HG03460 (cell line): Measurements from ENCODE around the gene TMEM140.
"Not testable (repeated sequence)": the region's sequence is repeated elsewhere in the genome, so short reads cannot be mapped to it uniquely, and the experiment has no call there.

Experiments
- ATAC-seq: cut with Tn5 transposase; IDR thresholded peaks from one replicate; pipeline ENCODE4 v1.9.1; 2021; ENCODE audit not compliant: unreplicated experiment

The TMEM140 gene

DNA sequence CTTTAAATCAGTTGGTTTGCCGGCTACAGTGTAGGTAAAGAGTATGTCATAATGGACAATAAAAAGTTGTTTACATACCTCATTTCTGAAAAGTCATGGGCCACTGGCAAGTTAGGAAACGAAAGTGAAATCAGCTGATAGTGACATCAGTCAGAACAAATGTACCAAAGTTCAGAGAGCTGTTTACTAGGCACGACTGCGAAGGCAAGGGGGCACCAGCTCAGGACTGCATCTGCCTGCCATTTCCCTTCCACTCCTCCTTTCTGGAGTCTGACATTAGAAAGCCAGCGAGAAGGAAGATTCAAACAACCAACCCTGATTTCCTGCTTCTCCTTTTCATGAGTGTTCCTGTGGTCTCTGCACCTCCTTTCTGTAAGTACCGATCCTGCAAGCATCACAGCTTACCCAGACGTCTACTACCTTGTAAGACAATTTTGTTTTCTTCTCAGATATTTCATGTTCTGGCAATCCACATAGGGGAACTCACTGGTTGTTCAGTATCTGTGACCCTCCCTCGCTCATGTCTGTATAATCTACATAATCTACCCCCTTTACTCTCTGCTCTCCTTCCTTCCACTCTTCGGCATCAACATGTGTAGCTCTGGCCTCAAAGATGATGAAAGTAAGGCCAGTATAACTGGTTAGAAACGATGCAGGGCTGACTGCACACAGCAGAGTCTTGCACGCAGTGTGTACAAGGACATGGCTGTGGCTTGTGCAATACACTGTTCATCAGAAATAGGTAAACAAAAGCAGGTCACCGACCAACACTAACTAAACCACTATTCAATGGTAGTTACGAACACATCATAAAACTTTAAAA, at the start of gene TMEM140:
TMEM140 (plus strand) TSS at position 174 of the 823 bp plus-strand sequence. CDS start 16,370 bp downstream, outside the sequence.
- peak; percentile 70 for ATAC-seq

DNA sequence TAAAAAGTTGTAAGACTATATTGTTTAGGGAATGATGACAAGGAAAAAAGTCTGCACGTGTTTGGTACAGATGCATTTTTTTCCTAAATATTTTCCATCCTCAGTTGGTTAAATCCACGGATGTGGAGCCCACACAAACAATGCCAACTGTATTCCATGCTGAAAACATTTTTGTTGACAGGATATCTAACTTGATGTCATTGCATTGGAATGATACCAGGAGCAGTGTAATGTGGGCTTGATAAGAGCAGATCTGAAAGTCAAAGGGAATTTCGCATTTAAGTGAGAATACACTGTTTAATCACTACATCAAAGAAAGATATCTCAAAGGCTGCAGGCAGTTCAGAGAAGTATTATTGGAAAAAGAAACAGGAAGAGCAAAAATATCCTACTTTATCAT, 49.5 kb upstream of the TMEM140 start:
- no peak for ATAC-seq

DNA sequence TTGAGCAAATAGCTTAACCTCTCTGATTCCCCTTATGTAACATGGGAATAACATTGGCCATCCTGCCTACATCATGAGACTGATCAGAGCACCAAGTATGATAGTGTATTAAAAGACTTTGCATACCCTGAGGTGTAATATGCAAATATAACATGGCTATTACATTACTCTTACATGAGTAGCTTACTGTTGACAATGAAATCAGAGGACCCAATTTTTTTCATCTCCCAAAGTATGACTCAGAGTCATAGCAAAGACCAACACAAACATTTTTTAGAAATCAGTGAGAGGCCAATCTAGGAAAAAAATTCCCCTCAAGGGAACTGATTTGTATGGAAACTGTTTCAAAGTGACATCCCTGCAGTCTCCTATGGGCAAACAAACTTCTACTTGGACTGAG, 47.0 kb upstream of the TMEM140 start:
- ATAC-seq, result no peak

DNA sequence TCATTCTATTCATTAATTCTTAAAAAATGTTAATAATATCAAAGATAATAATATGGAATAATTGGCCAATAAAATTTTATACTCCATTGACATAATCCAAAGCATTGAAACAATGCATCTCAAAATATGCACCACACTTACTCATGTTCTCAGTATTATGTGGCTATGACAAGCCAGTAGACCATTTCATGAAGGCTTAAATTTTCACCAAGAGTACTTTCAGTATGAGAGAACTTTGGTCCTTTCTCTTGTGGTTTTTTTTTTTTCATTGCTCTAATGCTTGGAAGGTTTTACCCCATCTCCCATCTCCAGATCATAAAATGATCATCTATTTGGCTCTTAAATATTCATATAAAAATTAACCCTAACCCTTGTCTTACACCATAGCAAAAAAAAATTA, 45.5 kb upstream of the TMEM140 start:
- ATAC-seq, result peak; percentile 95

DNA sequence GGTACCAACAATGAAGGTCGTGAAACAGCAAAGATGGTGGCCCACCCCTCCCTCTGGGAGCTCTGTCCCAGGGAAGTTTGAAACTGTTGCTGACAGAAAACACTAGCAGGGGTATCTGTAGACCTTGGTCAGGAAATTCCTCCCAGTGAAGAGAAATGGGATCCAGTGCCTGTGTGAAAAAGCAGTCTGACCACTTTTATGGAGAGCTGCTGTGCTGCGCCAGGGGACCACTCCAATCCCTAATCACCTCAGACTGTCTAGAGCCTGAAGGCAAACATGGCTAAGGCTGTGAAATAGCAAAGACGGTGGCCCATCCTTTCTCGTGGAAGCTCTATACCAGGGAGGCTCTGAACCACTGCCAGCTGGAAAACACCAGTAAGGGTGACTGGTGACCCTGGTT, 38.3 kb upstream of the TMEM140 start:
- ATAC-seq, result no peak

DNA sequence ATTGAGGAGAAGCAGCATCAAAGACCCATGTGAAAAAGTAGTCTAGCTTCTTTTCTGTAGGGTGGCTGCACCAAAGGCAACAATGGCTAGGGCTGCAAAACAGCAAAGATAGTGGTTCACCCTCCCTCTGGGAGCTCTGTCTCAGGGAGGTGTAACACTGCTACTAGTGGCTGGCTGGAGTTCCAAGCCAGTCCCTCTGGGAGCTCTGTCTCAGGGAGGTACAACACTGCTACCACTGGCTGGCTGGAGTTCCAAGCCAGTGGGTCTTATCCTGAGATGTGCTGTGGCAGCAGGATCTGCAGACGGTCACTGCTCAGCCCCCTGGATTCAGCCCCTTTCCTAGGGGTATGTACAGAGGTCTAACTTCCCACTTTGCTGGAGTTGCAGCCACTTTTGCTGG, 37.9 kb upstream of the TMEM140 start:
- ATAC-seq, result no peak

DNA sequence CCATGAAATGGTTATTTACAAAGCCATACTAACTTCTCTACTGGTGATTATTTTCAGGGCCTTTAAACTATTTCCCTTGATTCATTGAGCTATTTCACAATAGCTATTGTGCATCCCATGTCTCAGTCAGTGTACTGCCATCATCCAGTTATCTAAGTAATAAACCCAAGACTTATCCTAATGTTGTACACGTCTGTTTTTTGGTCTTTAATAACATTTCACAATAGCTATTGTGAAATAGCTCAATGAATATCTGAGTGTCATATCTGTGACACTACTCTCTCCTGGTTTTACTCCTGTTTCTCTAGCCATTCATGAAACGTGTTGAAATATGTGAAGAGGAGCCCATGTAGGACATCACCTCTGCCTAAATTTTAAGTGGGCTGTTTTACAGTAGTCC, 36.5 kb upstream of the TMEM140 start:
- ATAC-seq, result no peak

DNA sequence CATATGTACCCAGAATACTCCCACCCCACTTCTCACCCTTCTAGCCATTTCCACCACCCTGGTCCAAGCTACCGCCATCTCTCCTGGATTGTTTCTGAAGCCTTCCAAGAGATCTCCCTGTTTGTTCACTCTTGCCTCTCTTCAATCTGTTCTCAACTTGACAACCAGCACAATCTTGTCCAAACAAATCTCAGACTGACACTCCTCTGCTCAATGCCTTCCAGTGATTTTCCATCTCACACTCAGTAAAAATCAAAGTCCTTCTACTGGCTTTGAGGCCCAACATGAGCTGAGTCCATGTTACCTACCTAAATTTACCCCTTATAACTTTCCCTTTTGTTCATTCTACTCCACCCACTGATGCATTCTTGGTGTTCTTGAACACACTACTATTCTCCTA, 33.2 kb upstream of the TMEM140 start:
- no peak for ATAC-seq

DNA sequence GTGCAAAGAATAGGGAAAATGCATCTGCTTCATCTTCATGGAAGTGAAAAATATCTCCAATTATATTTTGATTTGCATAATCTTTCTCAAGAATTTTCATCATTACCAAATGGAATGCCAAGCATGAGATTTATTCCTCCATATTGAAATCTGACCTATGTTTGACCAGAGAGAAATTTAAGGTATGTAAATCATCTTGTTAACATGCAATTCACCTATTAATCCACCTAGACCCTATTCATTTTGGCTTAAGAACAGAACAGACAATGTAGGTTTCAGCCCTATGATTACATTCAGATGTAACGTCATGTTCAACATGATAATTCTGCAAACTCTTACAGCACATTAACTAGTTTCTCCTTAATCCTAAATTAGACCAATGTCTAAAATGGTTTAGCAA, 30.8 kb upstream of the TMEM140 start:
- ATAC-seq, result no peak

DNA sequence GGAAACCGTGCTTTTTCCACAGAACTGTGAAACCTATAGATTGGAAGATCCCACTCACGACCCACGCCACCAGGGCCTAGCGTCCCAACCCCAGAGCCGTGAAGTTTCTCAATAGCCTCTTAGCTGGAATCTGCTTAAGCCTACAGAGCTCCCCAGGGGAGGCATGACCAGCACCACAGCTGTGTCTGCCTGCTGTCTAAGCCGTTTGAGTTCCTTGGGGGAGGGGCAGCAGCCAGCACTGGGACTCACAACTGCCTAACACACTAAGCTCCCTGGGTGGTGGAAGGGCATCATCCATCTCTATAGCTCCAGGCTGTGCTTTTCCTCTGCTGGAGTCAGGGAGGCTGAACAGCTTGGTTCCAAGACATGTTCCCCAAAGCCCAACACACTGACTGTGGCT, 26.0 kb upstream of the TMEM140 start:
- no peak for ATAC-seq

DNA sequence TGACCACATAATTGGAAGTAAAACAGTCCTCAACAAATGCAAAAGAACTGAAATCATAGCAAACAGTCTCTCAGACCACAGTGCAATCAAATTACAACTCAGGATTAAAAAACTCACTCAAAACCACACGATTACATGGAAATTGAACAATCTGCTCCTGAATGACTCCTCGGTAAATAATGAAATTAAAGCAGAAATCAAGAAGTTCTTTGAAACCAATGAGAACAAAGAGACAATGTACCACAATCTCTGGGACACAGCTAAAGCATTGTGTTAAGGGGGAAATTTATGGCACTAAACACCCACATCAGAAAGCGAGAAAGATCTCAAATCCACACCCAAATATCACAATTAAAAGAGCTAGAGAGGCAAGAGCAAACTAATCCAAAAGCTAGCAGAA, 23.2 kb upstream of the TMEM140 start:
- not testable (repeated sequence) for ATAC-seq

DNA sequence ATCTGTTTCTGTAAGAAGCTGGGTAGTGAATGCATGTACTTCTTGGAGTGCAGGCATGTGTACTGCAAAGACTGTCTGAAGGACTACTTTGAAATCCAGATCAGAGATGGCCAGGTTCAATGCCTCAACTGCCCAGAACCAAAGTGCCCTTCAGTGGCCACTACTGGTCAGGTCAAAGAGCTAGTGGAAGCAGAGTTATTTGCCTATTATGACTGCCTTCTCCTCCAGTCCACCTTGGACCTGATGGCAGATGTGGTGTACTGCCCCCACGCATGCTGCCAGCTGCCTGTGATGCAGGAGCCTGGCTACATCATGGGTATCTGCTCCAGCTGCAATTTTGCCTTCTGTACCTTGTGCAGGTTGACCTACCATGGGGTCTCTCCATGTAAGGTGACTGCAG, 18.9 kb upstream of the TMEM140 start:
- no peak for ATAC-seq

DNA sequence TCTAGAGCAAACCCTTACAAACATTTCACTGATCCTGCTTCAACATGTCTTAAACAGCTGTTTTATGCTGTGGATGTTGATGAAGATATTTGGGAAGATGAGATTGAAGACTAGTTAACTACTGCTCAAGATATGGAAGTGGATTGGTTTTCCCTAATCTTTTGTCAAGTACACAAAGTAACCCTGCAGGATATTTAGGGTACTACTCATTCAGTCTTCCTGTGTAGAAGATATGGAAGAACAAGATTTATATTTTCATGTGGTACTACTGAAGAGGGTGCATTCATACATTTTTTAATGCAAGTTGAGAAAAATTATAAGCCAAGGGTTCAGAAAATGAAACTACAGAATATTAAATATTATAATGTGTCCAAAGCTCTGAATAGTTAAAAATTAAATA, 18.3 kb upstream of the TMEM140 start:
- ATAC-seq, result no peak

DNA sequence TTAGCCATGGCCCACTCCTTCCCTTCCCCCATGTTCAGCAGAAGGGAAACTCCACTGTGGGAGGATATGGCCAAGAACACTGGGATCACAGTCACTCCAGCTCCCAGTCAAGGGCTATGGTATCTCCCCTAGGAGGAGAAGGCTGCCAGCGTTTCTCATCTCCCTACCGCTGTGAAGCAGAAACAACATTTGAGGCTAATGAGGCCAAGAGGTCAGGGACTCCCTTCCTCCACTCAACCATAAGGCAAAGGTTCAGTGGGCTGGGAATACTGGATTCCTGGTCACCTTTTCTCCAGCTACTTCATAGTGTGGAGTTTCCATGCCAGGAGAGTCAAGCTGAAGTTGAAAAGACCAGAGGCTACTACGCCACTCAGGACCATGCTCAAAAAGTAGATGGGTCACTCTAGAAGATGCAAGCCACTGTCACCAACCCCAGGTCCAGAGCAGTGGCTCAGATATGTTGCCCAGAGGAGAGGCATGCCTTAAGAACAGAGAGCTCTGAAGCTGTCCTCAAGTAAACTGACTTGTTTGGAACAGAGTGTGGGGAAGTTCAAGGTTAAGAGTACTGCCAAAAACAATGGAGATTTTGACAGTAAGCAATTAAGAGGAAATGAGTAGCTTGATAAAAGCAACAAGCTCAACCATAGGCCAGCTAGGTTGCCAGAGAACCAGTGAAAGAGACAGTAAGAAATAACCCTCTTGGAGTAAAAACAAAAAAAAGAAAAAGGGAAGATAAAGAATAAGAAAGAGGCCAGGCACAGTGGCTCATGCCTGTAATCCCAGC, 3.8 kb upstream of the TMEM140 start:
- no peak for ATAC-seq

DNA sequence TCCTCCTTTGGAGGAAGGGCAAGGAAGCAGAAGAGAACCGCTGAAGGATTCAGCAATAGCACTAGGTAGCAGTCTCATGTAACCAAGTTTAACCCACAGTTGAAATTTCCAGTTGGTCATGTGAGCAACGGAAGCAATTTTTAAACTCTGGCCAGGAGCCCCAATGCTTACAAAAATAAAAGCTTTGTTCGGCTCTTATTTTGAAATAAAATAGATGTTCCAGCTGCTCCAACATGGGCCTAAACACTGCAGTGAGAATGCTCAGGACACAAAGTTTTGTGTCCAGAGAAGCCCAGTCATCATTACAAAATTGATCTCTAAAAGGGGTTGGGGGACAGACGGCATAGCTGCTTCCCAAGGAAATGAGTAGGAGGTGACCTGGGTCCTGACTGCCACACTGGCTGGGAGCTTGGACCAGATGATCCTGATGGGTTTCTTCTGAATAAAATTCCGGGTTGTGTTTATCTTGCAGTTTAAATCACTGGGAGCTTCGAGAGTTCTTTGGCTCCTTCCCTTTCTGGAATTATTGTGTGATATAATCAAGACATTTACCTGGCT, 452 bp upstream of the TMEM140 start:
- ATAC-seq, result peak; percentile 6

DNA sequence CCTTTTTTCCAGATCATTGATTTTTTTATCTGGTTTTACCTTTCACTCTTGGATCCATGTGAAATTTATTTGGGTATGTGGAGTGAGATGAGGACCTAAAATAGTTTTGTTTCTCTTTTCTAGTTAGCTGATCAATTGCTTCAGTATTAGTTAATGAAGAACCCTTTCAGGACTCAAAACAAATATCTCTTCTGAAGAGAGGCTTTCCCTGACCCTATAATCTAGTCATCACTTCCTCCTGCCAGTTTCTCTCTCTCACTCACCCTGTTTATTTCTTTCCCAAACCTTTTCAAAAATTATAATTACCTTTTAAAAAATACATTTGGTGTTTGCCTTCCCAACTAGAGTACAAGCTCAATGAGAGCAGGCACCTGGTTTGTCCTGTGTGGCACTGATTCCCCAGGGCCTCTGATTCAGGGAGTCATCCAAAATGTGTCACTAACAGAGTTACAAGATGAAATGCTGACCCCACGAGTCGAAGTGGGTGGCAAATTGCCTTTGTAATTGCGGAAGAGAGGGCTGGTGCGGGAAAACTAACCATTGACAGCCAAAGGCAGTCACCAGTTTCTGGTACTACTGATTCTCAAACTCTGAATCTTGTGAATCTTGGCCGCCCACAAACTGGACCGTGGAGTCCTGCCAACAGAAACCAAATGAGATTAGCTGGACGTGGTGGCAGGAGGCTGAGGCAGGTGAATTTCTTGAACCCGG, 2.4 kb downstream of the TMEM140 start:
- ATAC-seq, result no peak

DNA sequence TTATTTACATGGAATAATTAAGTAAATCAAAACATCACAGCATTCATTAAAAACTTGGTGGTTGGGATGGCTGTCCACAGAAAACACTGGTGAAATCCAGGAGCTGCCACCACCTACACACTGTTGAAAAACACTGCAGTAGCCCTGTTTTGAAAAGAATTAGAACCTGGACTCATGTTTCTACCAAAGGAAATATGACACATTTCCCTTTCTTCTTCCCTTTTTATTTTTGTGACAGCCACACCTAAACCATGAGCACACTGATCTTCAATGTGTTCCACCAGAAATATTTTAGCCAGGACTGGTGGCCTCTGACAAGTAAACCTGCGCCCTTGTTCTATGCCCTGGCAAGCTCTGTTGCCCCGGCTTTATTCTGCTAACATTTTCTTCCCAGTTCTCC, 3.3 kb downstream of the TMEM140 start:
- no peak for ATAC-seq

DNA sequence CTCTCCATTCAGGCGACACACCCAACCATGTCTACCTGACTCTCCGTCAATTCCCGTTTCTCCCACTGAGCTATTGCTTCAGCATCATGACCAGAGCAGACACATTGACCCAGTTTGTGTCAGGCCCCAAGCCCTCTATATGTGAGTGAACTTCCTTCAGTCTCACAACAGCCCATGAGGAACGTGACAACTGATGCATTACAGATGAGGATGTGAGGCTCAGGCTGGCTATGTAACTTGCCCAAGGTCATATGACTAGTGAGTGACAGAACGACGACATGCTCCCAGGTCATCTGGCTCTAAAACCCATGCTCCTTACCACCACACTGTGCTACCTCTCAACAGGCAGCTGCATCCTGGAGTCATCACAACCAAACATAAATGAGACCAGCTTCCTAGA, 3.7 kb downstream of the TMEM140 start:
- no peak for ATAC-seq

DNA sequence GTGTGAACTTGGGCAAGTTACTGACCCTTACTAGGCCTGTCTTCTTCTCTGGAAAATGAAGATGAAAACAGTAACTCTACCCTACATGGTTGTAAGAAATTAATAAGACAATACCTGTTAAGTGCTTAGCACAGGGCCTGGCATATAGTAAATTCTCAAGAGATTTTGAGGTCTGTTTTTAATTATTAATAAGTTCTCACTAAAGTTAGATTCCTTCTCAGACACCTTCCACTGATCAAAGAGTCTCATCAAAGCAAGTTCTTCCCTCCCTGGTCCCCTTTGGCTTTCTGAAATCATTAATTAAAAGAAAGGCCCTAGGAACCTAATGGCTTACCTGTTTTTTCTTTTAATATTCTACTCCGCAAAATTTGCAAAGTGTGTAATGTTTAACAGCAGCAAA, 4.6 kb downstream of the TMEM140 start:
- no peak for ATAC-seq

DNA sequence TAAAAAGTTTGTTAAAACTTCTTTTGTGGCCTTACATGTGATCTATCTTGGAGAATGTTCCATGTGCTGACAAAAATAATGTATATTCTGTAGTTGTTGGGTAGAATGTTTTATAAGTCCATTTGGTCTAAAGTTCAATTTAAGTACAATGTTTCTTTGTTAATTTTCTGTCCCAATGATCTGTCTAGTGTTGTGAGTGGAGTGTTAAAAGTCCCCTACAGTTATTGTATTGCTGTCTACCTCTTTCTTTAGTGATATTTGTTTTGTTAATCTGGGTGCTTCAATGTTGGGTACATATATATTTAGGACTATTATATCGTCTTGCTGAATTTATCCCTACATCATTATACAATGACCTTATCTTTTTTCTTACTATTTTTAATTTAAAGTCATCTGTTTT, 6.9 kb downstream of the TMEM140 start:
- ATAC-seq, result no peak

DNA sequence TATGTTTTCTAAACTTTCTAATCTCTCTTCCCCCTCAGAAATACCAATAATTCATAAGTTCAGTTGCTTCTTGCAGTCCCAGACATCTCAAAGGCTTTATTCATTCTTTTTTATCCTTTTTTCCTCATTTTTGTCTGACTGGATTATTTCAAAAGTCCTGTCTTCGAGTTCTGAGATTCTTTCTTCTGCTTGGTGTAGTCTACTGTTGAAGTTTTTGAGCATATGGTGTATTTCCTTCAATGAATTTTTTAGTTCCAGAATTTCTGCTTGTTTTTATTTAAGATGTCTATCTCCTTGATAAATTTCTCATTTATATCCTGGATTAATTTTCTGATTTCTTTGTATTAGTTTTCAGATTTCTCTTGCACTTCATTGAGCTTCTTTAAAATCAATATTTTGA, 8.4 kb downstream of the TMEM140 start:
- ATAC-seq, result no peak
